ENCODE data around the gene ALG12. TPM values are rescaled to one million over a fixed set of nuclear protein-coding genes. Genes with fewer than 3 reads are reported as not detected.

ALG12 gene
- total RNA-seq, 1 donor, result 18.8 TPM

DNA sequence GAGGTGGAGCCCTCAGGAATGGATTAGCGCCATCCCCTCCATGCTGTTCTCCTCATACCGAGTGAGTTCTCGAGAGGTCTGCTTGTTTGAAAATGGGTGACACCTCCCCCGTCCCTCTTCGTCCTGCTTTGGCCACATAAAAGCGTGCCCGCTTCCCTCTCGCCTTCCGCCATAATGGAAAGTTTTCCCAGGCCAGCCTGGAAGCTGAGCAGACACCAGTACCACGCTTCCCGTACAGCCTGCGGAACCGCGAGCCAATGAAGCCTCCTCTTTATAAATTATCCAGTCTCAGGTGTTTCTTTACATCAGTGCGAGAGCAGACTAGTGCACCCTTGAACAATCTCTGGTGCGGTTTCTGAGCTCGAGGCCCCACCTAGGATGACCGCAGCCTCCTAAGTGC lies 12.8 kb downstream of the ALG12 start:
- H3K27me3 ChIP-seq (ENCODE audit: insufficient read depth, low read length), result no peaks in the 10 kb centered on the region
- no peak for DNase-seq (ENCODE audit: insufficient read length, low spot score, missing footprints)
- TF ChIP-seq, protein P1, sequence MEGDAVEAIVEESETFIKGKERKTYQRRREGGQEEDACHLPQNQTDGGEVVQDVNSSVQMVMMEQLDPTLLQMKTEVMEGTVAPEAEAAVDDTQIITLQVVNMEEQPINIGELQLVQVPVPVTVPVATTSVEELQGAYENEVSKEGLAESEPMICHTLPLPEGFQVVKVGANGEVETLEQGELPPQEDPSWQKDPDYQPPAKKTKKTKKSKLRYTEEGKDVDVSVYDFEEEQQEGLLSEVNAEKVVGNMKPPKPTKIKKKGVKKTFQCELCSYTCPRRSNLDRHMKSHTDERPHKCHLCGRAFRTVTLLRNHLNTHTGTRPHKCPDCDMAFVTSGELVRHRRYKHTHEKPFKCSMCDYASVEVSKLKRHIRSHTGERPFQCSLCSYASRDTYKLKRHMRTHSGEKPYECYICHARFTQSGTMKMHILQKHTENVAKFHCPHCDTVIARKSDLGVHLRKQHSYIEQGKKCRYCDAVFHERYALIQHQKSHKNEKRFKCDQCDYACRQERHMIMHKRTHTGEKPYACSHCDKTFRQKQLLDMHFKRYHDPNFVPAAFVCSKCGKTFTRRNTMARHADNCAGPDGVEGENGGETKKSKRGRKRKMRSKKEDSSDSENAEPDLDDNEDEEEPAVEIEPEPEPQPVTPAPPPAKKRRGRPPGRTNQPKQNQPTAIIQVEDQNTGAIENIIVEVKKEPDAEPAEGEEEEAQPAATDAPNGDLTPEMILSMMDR (IDR thresholded peaks at IDR 0.05; ENCODE audit: extremely low read depth, low read depth, low read length), result no peak
- no peak overlapping the region for H3K27ac ChIP-seq (ENCODE audit: low read depth, low read length)
- no peaks in the 10 kb centered on the region for H3K9me3 ChIP-seq (ENCODE audit: low read depth, low read length)
- H3K36me3 ChIP-seq (ENCODE audit: insufficient read depth, low read length), result peaks cover 8% of the 10 kb centered on the region
- H3K79me2 ChIP-seq (ENCODE audit: insufficient read depth, low read length), result no peaks in the 10 kb centered on the region
- H3K4me2 ChIP-seq (ENCODE audit: insufficient read depth, low read length), result no peak overlapping the region
- H4K20me1 ChIP-seq (ENCODE audit: insufficient read depth, low read length), result no peaks in the 10 kb centered on the region
- H3K4me1 ChIP-seq (ENCODE audit: insufficient read depth, low read length), result no peaks in the 10 kb centered on the region
- no peak overlapping the region for H2AFZ ChIP-seq (ENCODE audit: low read length)
- H3K4me3 ChIP-seq (ENCODE audit: insufficient read depth, low read length), result no peak overlapping the region

GRCh38 chr22:49904040-49904369 lies 14.2 kb downstream of the ALG12 start:
- no peaks in the 10 kb centered on the region for H3K4me1 ChIP-seq (ENCODE audit: insufficient read depth, low read length)

DNA sequence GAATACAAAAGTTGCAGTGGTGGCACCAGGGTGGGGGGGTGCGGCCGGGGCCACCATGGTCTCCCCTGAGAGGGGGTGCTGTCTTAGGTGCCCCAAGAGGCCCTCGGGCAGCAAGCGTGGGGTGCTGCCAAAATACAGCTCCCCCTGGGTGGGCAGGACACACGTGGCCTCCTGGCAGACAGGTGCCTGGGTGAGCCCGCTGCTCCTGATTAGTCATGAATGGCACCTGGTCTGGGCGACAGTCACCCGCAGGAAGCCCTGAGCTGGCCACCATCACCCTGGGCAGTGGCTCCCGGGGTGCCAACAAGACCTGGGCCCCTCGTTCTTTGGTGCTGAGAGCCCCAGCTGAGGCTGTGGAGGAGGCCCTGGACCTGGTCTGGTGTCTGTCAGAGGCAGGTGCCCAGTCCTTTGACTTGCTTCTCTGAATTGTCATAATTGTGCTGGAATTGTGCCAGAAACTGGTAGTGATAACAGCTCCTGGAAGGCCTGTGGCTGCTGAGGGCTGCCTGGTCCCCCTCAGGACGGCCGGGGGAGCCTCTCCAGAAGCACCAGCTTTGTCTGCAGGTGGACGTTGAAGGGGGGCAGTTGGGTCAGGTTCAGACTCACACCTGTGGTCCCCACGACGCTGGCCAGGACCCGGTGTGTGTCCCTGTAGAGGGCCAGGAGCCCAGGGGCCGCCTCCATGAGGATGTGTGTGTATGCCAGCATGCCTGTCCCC lies 14.8 kb downstream of the ALG12 start:
- no peaks in the 10 kb centered on the region for H3K79me2 ChIP-seq (ENCODE audit: insufficient read depth, low read length)
- no peaks in the 10 kb centered on the region for H3K4me1 ChIP-seq (ENCODE audit: insufficient read depth, low read length)
- no peak overlapping the region for H2AFZ ChIP-seq (ENCODE audit: low read length)
- no peaks in the 10 kb centered on the region for H3K9me3 ChIP-seq (ENCODE audit: low read depth, low read length)
- DNase-seq (ENCODE audit: insufficient read length, low spot score, missing footprints), result no peak
- H3K4me3 ChIP-seq (ENCODE audit: insufficient read depth, low read length), result no peak overlapping the region
- no peaks in the 10 kb centered on the region for H3K27me3 ChIP-seq (ENCODE audit: insufficient read depth, low read length)
- H3K4me2 ChIP-seq (ENCODE audit: insufficient read depth, low read length), result no peak overlapping the region
- peaks cover 8% of the 10 kb centered on the region for H3K36me3 ChIP-seq (ENCODE audit: insufficient read depth, low read length)
- TF ChIP-seq, protein P1 (IDR thresholded peaks at IDR 0.05; ENCODE audit: extremely low read depth, low read depth, low read length), result no peak
- H3K27ac ChIP-seq (ENCODE audit: low read depth, low read length), result no peak overlapping the region
- H4K20me1 ChIP-seq (ENCODE audit: insufficient read depth, low read length), result no peaks in the 10 kb centered on the region

More at GRCh38 chr22:49904040-49904369, 14.2 kb downstream of the ALG12 start:
- no peak overlapping the region for H3K4me3 ChIP-seq (ENCODE audit: insufficient read depth, low read length)
- no peaks in the 10 kb centered on the region for H3K79me2 ChIP-seq (ENCODE audit: insufficient read depth, low read length)
- H3K36me3 ChIP-seq (ENCODE audit: insufficient read depth, low read length), result peaks cover 8% of the 10 kb centered on the region
- H3K9me3 ChIP-seq (ENCODE audit: low read depth, low read length), result no peaks in the 10 kb centered on the region
- no peak overlapping the region for H2AFZ ChIP-seq (ENCODE audit: low read length)
- H3K4me2 ChIP-seq (ENCODE audit: insufficient read depth, low read length), result no peak overlapping the region
- TF ChIP-seq, protein P1 (IDR thresholded peaks at IDR 0.05; ENCODE audit: extremely low read depth, low read depth, low read length), result no peak
- no peaks in the 10 kb centered on the region for H4K20me1 ChIP-seq (ENCODE audit: insufficient read depth, low read length)
- DNase-seq (ENCODE audit: insufficient read length, low spot score, missing footprints), result no peak
- H3K27me3 ChIP-seq (ENCODE audit: insufficient read depth, low read length), result no peaks in the 10 kb centered on the region
- H3K27ac ChIP-seq (ENCODE audit: low read depth, low read length), result no peak overlapping the region

DNA sequence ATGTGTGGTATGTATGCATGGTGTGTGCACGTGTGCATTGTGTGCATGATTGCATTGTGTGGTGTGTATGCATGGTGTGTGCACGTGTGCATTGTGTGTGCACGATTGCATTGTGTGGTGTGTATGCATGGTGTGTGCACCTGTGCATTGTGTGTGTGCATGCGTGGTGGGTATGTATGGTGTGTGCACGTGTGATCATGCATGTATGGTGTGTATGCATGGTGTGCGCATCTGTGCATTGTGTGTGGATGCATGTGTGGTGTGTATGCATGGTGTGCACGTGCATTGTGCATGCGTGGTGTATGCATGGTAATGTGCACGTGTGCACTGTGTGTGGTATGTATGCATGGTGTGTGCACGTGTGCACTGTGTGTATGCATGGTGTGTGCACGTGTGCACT lies 16.8 kb downstream of the ALG12 start:
- peaks cover 8% of the 10 kb centered on the region for H3K36me3 ChIP-seq (ENCODE audit: insufficient read depth, low read length)
- no peak overlapping the region for H3K4me3 ChIP-seq (ENCODE audit: insufficient read depth, low read length)
- H3K27ac ChIP-seq (ENCODE audit: low read depth, low read length), result no peak overlapping the region
- no peak for DNase-seq (ENCODE audit: insufficient read length, low spot score, missing footprints)
- H3K4me1 ChIP-seq (ENCODE audit: insufficient read depth, low read length), result no peaks in the 10 kb centered on the region
- H3K9me3 ChIP-seq (ENCODE audit: low read depth, low read length), result no peaks in the 10 kb centered on the region
- TF ChIP-seq, protein P1 (IDR thresholded peaks at IDR 0.05; ENCODE audit: extremely low read depth, low read depth, low read length), result no peak
- no peaks in the 10 kb centered on the region for H3K79me2 ChIP-seq (ENCODE audit: insufficient read depth, low read length)
- H3K27me3 ChIP-seq (ENCODE audit: insufficient read depth, low read length), result no peaks in the 10 kb centered on the region
- H2AFZ ChIP-seq (ENCODE audit: low read length), result no peak overlapping the region
- H3K4me2 ChIP-seq (ENCODE audit: insufficient read depth, low read length), result no peak overlapping the region
- no peaks in the 10 kb centered on the region for H4K20me1 ChIP-seq (ENCODE audit: insufficient read depth, low read length)

Data from osteoblast (primary cell).